Chondrocyte (in vitro differentiated cells): ENCODE measurements around the gene ABCC2. TPM values are rescaled to one million over a fixed set of nuclear protein-coding genes. Genes with fewer than 3 reads are reported as not detected.

Experiments used
- DNase-seq: peaks from one replicate; pipeline ENCODE4 v3.0.0; 2021; ENCODE audit warnings: mixed read lengths, low spot score
- H3K27ac Mint-ChIP-seq: one replicate; pipeline ENCODE4 v1.8.0; 2021; ENCODE audit warnings: mild to moderate bottlenecking, moderate library complexity, mixed read lengths; ENCODE audit not compliant: unreplicated experiment
- H3K27me3 Mint-ChIP-seq: 2 replicates; pipeline ENCODE4 v1.8.0; 2021; ENCODE audit warnings: low read depth, mixed read lengths
- H3K36me3 Mint-ChIP-seq: 2 replicates; pipeline ENCODE4 v1.8.0; 2021; ENCODE audit warnings: low read depth, mixed read lengths
- H3K4me1 Mint-ChIP-seq: 2 replicates; pipeline ENCODE4 v1.8.0; 2021; ENCODE audit warnings: low read depth, mild to moderate bottlenecking, mixed read lengths
- H3K4me3 Mint-ChIP-seq: one replicate; pipeline ENCODE4 v1.8.0; 2021; ENCODE audit warnings: mild to moderate bottlenecking, moderate library complexity, mixed read lengths; ENCODE audit not compliant: unreplicated experiment
- H3K9me3 Mint-ChIP-seq: 2 replicates; pipeline ENCODE4 v1.8.0; 2021; ENCODE audit warnings: low read depth, mixed read lengths
- CTCF ChIP-seq: fragments of 200-600 bp; sonication (generic); IDR thresholded peaks from 2 replicates; pipeline ENCODE4 v1.5.0; 2021; ENCODE audit warnings: antibody characterized with exemption, mild to moderate bottlenecking, moderate library complexity
- total RNA-seq: library from RNA; stranded (reverse); gene quantifications from 3 replicates; pipeline ENCODE4 v1.2.1, GENCODE V29; 2021

The ABCC2 gene
- total RNA-seq, 1 donor from 2014 or later, result 0.57 TPM

GRCh38 chr10:99770408-99771045 lies 11.9 kb upstream of the ABCC2 start:
- Mint-ChIP-seq H3K9me3 (no peaks in the 10 kb centered on the region), H3K27ac (no peak overlapping the region), H3K4me1 (peaks cover 5% of the 10 kb centered on the region), H3K27me3 (no peaks in the 10 kb centered on the region), H3K36me3 (no peaks in the 10 kb centered on the region), H3K4me3 (no peak overlapping the region)
- DNase-seq, result no peak
- no peak for TF ChIP-seq CTCF

GRCh38 chr10:99775850-99776249 lies 6.6 kb upstream of the ABCC2 start:
- Mint-ChIP-seq H3K4me1 (peaks cover 47% of the 10 kb centered on the region), H3K36me3 (no peaks in the 10 kb centered on the region), H3K9me3 (no peaks in the 10 kb centered on the region), H3K27me3 (no peaks in the 10 kb centered on the region), H3K4me3 (no peak overlapping the region), H3K27ac (no peak overlapping the region)
- no peak for TF ChIP-seq CTCF
- DNase-seq, result no peak

- no peak for TF ChIP-seq CTCF
- H3K27me3 Mint-ChIP-seq, result no peaks in the 10 kb centered on the region
- no peak for DNase-seq
- no peak overlapping the region for H3K27ac Mint-ChIP-seq
- H3K4me1 Mint-ChIP-seq, result peaks cover 66% of the 10 kb centered on the region
- no peaks in the 10 kb centered on the region for H3K36me3 Mint-ChIP-seq
- H3K4me3 Mint-ChIP-seq, result no peak overlapping the region
- H3K9me3 Mint-ChIP-seq, result no peaks in the 10 kb centered on the region
Observed at GRCh38 chr10:99777918-99778714, 4.3 kb upstream of the ABCC2 start.

GRCh38 chr10:99779335-99779734 lies 3.1 kb upstream of the ABCC2 start:
- Mint-ChIP-seq H3K36me3 (no peaks in the 10 kb centered on the region), H3K9me3 (no peaks in the 10 kb centered on the region), H3K27me3 (no peaks in the 10 kb centered on the region), H3K4me3 (peak overlapping the region; percentile 61), H3K4me1 (peaks cover 78% of the 10 kb centered on the region), H3K27ac (peak overlapping the region; percentile 95)
- no peak for TF ChIP-seq CTCF
- no peak for DNase-seq

- no peak for DNase-seq
- TF ChIP-seq CTCF, result no peak
Observed at GRCh38 chr10:99781734-99782429, 558 bp upstream of the ABCC2 start.

More at GRCh38 chr10:99781734-99782429, 558 bp upstream of the ABCC2 start:
- no peaks in the 10 kb centered on the region for H3K9me3 Mint-ChIP-seq
- no peaks in the 10 kb centered on the region for H3K36me3 Mint-ChIP-seq
- H3K4me3 Mint-ChIP-seq, result no peak overlapping the region
- no peak overlapping the region for H3K27ac Mint-ChIP-seq
- no peaks in the 10 kb centered on the region for H3K27me3 Mint-ChIP-seq
- peaks cover 75% of the 10 kb centered on the region for H3K4me1 Mint-ChIP-seq
